DND-41 (cell line): ENCODE results near the gene CCDC157.

ENCODE experiments used
- ATAC-seq: fragments of 200-7000 bp; cut with Tn5 transposase; 3 replicates; pipeline ENCODE4 v1.9.1; 2021; ENCODE audit warnings: low read depth; ENCODE audit not compliant: insufficient read depth
- DNase-seq: peaks from one replicate; pipeline ENCODE4 v3.0.0-alpha.2; 2020
- H2AFZ ChIP-seq: 2 replicates; pipeline ENCODE4 v1.6.0; 2012; ENCODE audit warnings: low read depth, low read length
- H3K27ac ChIP-seq: 2 replicates; pipeline ENCODE4 v1.5.1; 2012; ENCODE audit warnings: low read length, inconsistent platforms
- H3K27me3 ChIP-seq: fragments of 200-600 bp; sonication (generic); 2 replicates; pipeline ENCODE4 v1.6.0; 2012; ENCODE audit warnings: low read length, mild to moderate bottlenecking, inconsistent platforms; ENCODE audit not compliant: insufficient read depth, poor library complexity
- H3K36me3 ChIP-seq: 2 replicates; pipeline ENCODE4 v1.5.1; 2012; ENCODE audit warnings: low read length, inconsistent platforms; ENCODE audit not compliant: insufficient read depth
- H3K4me1 ChIP-seq: 2 replicates; pipeline ENCODE4 v1.5.1; 2012; ENCODE audit warnings: mild to moderate bottlenecking, low read length; ENCODE audit not compliant: insufficient read depth
- H3K4me2 ChIP-seq: 2 replicates; pipeline ENCODE4 v1.6.0; 2012; ENCODE audit warnings: mild to moderate bottlenecking, moderate library complexity, low read length, inconsistent platforms; ENCODE audit not compliant: insufficient read depth
- H3K4me3 ChIP-seq, 2 experiments: fragments of 200-600 bp in 1 of 2; shearing (Covaris generic) in 1 of 2; 2 replicates each; pipeline ENCODE4 v1.5.1; 2012 to 2016; ENCODE audit warnings: inconsistent platforms in 2 of 2, low read length in 2 of 2, mild to moderate bottlenecking in 2 of 2, low read depth in 1 of 2, moderate library complexity in 1 of 2
- H3K79me2 ChIP-seq: 2 replicates; pipeline ENCODE4 v1.6.0; 2012; ENCODE audit warnings: low read length, inconsistent platforms; ENCODE audit not compliant: insufficient read depth
- H3K9ac ChIP-seq: 2 replicates; pipeline ENCODE4 v1.6.0; 2012; ENCODE audit warnings: low read depth, mild to moderate bottlenecking, inconsistent platforms, low read length, moderate library complexity
- H3K9me3 ChIP-seq: 2 replicates; pipeline ENCODE4 v1.5.1; 2012; ENCODE audit warnings: low read length, moderate library complexity, mild to moderate bottlenecking, inconsistent platforms; ENCODE audit not compliant: insufficient read depth, severe bottlenecking
- H4K20me1 ChIP-seq: 2 replicates; pipeline ENCODE4 v1.6.0; 2012; ENCODE audit warnings: low read length; ENCODE audit not compliant: insufficient read depth
- EZH2 ChIP-seq: IDR thresholded peaks from 3 replicates; pipeline ENCODE4 v1.6.1; 2012; ENCODE audit warnings: borderline replicate concordance, low read depth, mild to moderate bottlenecking, moderate library complexity, low read length, inconsistent platforms; ENCODE audit not compliant: severe bottlenecking
- TF ChIP-seq, protein P1 (sequence below): IDR thresholded peaks from 2 replicates; pipeline ENCODE4 v1.5.1; 2012; ENCODE audit warnings: borderline replicate concordance, low read length, moderate library complexity, mild to moderate bottlenecking; ENCODE audit not compliant: poor library complexity, severe bottlenecking; ENCODE audit errors: extremely low read depth

The CCDC157 gene

DNA sequence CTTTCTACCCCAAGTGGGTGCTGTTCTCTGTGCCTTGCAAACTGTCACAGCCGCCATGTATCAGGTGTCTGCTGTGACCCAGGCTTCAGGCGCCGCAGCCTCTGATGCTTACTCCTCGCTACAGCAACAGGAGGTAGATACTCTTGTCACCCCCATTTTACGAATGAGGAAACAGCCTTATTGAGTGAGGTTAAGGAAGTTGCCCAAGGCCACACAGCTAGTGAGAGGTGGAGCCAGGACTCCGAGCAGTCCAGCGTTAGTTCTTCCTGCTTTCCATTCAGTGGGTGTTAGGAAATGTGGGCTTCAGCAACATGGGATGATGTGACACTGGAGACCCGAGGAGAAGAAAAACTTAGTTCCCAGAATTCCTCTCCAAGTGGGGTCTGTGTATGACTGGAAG is 16.1 kb downstream of the CCDC157 start:
- no peak overlapping the region for H3K27ac ChIP-seq
- no peak overlapping the region for H3K4me3 ChIP-seq
- H3K9ac ChIP-seq: no peak overlapping the region
- peaks cover 14% of the 10 kb centered on the region for H3K36me3 ChIP-seq
- H3K79me2 ChIP-seq: no peaks in the 10 kb centered on the region
- H3K27me3 ChIP-seq: no peaks in the 10 kb centered on the region
- H3K9me3 ChIP-seq: no peaks in the 10 kb centered on the region
- H3K4me1 ChIP-seq: no peaks in the 10 kb centered on the region
- no peak for TF ChIP-seq EZH2
- TF ChIP-seq, protein P1, sequence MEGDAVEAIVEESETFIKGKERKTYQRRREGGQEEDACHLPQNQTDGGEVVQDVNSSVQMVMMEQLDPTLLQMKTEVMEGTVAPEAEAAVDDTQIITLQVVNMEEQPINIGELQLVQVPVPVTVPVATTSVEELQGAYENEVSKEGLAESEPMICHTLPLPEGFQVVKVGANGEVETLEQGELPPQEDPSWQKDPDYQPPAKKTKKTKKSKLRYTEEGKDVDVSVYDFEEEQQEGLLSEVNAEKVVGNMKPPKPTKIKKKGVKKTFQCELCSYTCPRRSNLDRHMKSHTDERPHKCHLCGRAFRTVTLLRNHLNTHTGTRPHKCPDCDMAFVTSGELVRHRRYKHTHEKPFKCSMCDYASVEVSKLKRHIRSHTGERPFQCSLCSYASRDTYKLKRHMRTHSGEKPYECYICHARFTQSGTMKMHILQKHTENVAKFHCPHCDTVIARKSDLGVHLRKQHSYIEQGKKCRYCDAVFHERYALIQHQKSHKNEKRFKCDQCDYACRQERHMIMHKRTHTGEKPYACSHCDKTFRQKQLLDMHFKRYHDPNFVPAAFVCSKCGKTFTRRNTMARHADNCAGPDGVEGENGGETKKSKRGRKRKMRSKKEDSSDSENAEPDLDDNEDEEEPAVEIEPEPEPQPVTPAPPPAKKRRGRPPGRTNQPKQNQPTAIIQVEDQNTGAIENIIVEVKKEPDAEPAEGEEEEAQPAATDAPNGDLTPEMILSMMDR: no peak
- ATAC-seq (no peak), DNase-seq (no peak)
- no peak overlapping the region for H3K4me2 ChIP-seq
- no peak overlapping the region for H2AFZ ChIP-seq
- peaks cover 6% of the 10 kb centered on the region for H4K20me1 ChIP-seq

DNA sequence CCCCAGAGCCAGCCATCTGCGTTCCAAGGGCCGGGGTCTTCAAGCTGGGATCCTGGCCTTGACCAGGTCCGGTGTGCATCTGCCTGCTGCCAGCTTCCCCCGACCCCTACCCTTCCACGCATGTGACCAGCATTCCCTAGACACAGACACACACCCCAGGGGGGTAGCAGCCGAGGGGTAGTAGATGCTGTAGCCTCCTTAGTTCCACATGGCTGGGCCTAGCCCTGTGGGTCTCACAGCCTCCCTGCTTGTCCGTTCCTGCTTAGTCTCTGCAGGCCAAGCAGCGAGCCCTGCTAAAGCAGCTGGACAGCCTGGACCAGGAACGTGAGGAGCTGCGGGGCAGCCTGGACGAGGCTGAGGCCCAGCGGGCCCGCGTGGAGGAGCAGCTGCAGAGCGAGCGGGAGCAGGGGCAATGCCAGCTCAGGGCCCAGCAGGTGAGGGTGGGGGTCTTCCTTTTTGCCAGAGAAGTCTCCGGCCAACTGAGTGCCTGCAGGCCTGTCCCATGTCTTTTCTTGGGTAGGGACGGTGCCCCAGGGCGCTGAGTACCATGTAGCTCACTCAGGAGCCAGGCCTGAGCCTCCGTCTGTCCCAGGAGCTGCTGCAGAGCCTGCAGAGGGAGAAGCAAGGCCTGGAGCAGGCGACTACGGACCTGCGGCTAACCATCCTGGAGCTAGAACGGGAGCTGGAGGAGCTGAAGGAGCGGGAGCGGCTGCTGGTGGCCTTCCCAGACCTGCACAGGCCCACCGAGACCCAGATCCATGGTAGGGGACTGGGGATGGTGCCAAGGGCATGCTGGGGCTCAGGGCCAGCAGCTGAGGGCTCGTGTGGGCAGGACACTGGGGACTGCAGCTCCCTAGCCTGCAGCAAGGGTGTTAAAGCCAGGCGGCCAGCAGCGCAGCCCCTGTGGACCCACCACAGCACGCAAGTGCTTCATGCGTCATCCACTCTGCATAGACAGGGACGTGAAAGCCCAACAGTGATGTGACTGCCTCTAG is 16.8 kb downstream of the CCDC157 start:
- Histone ChIP-seq H3K36me3 (peaks cover 15% of the 10 kb centered on the region), H3K4me1 (no peaks in the 10 kb centered on the region), H3K79me2 (no peaks in the 10 kb centered on the region), H3K4me3 (no peak overlapping the region), H3K27ac (no peak overlapping the region), H3K4me2 (no peak overlapping the region), H4K20me1 (peaks cover 6% of the 10 kb centered on the region), H2AFZ (no peak overlapping the region), H3K27me3 (no peaks in the 10 kb centered on the region), H3K9me3 (no peaks in the 10 kb centered on the region), H3K9ac (no peak overlapping the region)
- TF ChIP-seq, protein P1: no peak
- no peak for TF ChIP-seq EZH2
- ATAC-seq (no peak), DNase-seq (no peak)

DNA sequence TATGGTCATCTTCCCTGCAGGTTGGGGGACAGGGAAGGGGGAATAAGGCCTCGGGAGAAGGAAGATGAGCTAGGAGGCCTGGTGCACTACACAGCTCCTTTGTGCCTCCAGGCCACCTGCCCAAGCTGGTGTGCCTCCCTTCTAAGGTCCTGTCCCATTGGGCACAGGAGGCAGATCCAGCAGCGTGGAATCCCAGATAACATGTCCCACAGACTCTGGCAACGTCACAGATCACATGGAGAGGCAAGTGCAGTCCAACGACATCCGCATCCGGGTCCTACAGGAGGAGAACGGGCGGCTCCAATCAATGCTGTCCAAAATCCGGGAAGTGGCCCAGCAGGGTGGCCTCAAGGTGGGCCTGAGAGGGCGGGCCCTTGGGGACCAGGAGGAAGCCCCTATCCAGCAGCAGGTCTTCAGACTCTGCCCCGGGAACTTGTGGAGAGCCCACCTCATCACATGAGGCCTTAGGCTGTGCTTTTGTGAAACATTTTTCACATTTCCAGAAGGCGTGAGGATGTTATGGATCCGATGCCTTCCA is 18.6 kb downstream of the CCDC157 start:
- peaks cover 6% of the 10 kb centered on the region for H4K20me1 ChIP-seq
- peaks cover 9% of the 10 kb centered on the region for H3K79me2 ChIP-seq
- no peak overlapping the region for H3K4me3 ChIP-seq
- H3K4me2 ChIP-seq: no peak overlapping the region
- TF ChIP-seq, protein P1: no peak
- TF ChIP-seq EZH2: no peak
- H2AFZ ChIP-seq: no peak overlapping the region
- H3K9me3 ChIP-seq: no peaks in the 10 kb centered on the region
- H3K4me1 ChIP-seq: peaks cover 13% of the 10 kb centered on the region
- no peak overlapping the region for H3K27ac ChIP-seq
- no peaks in the 10 kb centered on the region for H3K27me3 ChIP-seq
- peaks cover 31% of the 10 kb centered on the region for H3K36me3 ChIP-seq
- DNase-seq (no peak), ATAC-seq (no peak)
- no peak overlapping the region for H3K9ac ChIP-seq
